ENCODE data around the gene NUMB.

Gene NUMB

GRCh38 chr14:73261075-73261474, 197.3 kb downstream of the NUMB start:
- DNase-seq (ENCODE audit: low spot score), result no peak

GRCh38 chr14:73260574-73260973, 197.8 kb downstream of the NUMB start:
- no peak for DNase-seq (ENCODE audit: low spot score)

DNA sequence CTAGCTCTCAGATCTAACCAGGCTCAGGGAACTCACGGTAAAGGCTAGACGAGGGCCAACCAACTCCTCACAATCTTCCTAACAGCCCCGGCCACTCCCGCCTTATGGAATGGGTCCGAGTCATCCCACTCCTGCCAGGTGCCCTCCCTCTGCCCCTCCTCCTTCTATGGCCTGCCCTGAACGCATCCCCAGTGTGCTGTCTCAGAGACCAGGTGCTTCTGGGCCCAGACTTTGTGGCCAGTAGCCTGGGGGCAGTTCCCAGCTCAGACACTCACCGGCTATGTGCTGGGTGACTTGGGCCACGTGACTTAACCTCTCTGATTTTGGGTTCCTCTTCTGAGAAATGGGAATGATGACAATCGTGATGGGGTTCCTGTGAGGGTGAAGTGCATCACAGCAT, 198.5 kb downstream of the NUMB start:
- no peak for DNase-seq (ENCODE audit: low spot score)

- DNase-seq (ENCODE audit: low spot score), result no peak
Measured at GRCh38 chr14:73258845-73259611, 199.3 kb downstream of the NUMB start.

DNA sequence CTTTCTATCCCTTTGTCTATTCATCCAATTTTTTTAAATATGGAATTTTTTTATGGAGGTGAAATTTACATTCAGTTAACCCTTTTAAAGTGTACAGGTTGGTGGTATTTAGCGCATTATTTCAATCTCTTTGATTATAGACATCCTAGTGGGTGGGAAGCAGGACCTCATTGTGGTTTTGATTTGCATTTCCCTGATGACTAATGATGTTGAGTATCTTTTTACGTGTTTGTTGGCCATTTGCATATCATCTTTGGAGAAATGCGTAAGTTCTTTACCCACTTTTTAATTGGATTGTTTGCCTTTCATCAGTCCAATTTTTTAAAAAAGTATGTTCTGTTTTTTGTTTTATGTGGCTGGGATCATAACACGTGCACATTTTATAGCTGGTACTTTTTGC, 200.3 kb downstream of the NUMB start:
- DNase-seq (ENCODE audit: low spot score), result no peak

- DNase-seq (ENCODE audit: low spot score), result no peak
Measured at GRCh38 chr14:73255693-73256225, 202.6 kb downstream of the NUMB start.

- DNase-seq (ENCODE audit: low spot score), result no peak
Measured at GRCh38 chr14:73255005-73255400, 203.3 kb downstream of the NUMB start.

GRCh38 chr14:73254247-73255004, 203.9 kb downstream of the NUMB start:
- DNase-seq (ENCODE audit: low spot score), result no peak

GRCh38 chr14:73253721-73254120, 204.6 kb downstream of the NUMB start:
- no peak for DNase-seq (ENCODE audit: low spot score)

GRCh38 chr14:73253323-73253610, 205.1 kb downstream of the NUMB start:
- no peak for DNase-seq (ENCODE audit: low spot score)

GRCh38 chr14:73252491-73253322, 205.6 kb downstream of the NUMB start:
- no peak for DNase-seq (ENCODE audit: low spot score)

- DNase-seq (ENCODE audit: low spot score), result no peak
Measured at GRCh38 chr14:73251516-73252215, 206.7 kb downstream of the NUMB start.

DNA sequence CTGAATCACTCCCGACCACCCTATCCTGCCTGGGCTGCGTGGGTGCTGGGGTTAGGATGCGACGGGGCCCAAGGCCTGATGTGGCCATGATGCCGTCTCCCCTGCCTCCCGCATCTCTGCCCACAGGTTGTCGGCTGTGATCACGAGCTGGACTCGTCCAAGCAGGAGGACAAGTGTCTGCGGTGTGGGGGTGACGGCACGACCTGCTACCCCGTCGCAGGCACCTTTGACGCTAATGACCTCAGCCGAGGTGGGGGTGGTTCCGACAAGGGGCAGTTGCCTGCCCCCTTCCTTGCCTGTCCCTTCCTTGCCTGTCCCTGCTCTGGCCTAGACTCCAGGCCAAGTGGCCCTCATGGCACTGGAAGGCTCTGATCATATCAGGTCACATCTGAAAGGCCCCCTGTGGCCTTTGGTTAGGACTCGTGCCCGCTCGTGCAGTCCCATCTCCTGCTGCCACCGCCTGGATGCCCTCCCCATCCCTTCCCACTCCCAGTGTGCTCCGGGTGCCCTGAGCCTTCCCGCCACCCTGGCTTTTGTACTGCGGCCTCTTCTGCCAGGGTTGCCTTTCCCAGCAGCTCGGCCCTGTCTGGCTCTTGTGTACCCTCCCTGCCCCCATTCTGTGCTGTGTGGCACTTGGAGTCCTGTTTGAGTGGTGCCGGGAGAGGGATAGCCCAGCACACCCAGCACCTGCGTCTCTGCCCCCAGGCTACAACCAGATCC, 207.4 kb downstream of the NUMB start:
- DNase-seq (ENCODE audit: low spot score), result no peak

GRCh38 chr14:73250317-73250713, 208.0 kb downstream of the NUMB start:
- DNase-seq (ENCODE audit: low spot score), result no peak

GRCh38 chr14:73249564-73250316, 208.6 kb downstream of the NUMB start:
- DNase-seq (ENCODE audit: low spot score), result no peak

DNA sequence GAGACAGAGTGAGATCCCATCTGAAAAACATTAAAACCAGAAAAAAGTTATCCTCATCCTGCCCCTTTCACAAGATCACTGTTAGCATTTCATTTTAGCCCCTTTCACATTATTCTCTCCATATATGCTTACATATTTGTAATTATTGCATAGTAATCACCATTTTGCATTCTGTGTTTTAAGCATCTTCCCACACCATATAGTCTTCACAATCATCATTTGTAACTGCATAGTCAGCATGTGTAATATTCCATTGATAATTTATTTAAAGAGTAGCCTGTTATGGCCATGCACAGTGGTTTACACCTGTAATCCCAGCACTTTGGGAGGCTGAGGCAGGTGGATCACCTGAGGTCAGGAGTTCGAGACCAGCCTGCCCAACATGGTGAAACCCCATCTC, 209.2 kb downstream of the NUMB start:
- no peak for DNase-seq (ENCODE audit: low spot score)

- no peak for DNase-seq (ENCODE audit: low spot score)
Measured at GRCh38 chr14:73248108-73248868, 210.1 kb downstream of the NUMB start.

DNA sequence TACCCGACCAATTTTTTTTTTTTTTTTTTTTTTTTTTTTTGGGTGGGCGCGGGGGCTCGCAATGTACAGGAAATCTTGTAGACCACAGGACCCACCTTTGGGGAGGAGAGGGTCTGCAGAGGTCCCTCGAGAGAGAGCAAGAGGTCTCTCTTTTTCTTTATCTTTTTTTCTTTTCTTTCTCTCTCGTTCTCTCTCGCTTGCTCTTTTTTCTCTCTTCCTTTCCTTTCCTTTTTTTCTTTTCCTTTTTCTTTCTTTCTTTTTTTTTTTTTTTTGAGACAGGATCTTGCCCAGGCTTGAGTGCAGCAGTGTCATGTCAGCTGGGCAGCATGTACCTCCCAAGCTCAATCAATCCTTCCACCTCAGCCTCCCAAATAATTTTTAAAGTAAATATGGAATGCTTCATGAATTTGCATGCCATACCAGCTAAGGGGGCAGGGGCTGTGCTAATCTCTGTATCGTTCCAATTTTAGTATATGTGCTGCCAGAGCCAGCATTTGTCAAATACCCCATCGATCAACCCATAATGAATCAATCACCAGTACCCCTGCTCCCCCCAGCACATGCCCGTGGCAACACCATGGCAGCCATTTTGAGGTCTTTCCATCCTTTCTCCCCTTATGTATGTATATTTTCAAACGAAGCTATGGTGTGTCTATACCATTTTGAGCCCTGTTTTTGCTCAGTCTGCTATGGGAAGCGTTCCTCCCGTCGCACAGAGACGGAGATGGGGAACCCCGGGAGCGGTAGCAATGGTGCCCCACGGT, 211.8 kb downstream of the NUMB start:
- no peak for DNase-seq (ENCODE audit: low spot score)

Data from globus pallidus (tissue), 1 donor.